Measurements from ENCODE around the gene POR. TPM values are rescaled to one million over a fixed set of nuclear protein-coding genes. Genes with fewer than 3 reads are reported as not detected.
A peak's percentile ranks its signal among the peaks of the same experiment; 100 is the strongest.

The POR gene
- total and polyA plus RNA-seq, 2 of the 13 experiments (the other 11 are each of a cell fraction or from before 2014, with no cell fraction given): 145 to 266 TPM

DNA sequence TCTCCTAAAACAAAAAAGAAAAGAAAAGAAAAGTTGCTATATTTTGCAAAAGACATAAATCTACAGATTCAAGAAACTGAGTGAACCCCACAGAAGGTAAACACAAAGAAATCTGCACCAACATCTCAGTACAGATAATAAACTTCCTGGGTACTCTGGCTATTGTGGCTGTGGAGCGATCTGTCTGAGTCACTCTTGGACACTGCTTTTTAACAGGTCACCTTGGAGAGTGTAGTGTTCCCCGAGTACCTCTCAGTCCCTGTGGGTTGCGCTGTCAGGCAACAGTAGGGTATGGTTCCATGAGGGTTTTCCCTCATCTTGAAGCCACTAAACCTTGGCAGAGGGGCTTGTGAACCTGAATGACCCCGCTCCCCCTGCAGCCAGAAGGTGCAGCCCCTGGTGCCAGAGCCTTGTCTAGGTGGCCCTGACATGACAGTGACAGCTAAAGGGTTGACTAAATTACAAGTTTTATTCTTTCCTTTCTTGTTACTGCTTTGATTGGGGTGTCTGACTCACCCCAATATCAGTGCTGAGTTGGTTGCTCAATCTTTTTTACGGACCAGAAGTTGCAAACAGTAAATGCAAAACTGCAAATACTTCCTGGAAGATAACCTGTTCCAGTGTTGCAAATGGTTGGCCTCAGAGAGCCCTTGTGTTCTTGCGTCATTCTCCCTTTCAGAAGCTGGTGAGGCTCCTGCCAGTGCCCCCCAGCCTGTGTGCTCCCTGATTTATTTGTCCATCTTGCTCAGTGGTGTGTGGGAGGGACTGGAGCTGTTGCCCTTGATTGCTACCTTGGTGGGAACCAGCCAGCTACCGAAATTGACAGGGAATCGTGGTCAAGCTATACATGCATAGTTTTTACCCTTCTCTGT, 30.6 kb downstream of the POR start (continued):
- TF ChIP-seq, protein P1, sequence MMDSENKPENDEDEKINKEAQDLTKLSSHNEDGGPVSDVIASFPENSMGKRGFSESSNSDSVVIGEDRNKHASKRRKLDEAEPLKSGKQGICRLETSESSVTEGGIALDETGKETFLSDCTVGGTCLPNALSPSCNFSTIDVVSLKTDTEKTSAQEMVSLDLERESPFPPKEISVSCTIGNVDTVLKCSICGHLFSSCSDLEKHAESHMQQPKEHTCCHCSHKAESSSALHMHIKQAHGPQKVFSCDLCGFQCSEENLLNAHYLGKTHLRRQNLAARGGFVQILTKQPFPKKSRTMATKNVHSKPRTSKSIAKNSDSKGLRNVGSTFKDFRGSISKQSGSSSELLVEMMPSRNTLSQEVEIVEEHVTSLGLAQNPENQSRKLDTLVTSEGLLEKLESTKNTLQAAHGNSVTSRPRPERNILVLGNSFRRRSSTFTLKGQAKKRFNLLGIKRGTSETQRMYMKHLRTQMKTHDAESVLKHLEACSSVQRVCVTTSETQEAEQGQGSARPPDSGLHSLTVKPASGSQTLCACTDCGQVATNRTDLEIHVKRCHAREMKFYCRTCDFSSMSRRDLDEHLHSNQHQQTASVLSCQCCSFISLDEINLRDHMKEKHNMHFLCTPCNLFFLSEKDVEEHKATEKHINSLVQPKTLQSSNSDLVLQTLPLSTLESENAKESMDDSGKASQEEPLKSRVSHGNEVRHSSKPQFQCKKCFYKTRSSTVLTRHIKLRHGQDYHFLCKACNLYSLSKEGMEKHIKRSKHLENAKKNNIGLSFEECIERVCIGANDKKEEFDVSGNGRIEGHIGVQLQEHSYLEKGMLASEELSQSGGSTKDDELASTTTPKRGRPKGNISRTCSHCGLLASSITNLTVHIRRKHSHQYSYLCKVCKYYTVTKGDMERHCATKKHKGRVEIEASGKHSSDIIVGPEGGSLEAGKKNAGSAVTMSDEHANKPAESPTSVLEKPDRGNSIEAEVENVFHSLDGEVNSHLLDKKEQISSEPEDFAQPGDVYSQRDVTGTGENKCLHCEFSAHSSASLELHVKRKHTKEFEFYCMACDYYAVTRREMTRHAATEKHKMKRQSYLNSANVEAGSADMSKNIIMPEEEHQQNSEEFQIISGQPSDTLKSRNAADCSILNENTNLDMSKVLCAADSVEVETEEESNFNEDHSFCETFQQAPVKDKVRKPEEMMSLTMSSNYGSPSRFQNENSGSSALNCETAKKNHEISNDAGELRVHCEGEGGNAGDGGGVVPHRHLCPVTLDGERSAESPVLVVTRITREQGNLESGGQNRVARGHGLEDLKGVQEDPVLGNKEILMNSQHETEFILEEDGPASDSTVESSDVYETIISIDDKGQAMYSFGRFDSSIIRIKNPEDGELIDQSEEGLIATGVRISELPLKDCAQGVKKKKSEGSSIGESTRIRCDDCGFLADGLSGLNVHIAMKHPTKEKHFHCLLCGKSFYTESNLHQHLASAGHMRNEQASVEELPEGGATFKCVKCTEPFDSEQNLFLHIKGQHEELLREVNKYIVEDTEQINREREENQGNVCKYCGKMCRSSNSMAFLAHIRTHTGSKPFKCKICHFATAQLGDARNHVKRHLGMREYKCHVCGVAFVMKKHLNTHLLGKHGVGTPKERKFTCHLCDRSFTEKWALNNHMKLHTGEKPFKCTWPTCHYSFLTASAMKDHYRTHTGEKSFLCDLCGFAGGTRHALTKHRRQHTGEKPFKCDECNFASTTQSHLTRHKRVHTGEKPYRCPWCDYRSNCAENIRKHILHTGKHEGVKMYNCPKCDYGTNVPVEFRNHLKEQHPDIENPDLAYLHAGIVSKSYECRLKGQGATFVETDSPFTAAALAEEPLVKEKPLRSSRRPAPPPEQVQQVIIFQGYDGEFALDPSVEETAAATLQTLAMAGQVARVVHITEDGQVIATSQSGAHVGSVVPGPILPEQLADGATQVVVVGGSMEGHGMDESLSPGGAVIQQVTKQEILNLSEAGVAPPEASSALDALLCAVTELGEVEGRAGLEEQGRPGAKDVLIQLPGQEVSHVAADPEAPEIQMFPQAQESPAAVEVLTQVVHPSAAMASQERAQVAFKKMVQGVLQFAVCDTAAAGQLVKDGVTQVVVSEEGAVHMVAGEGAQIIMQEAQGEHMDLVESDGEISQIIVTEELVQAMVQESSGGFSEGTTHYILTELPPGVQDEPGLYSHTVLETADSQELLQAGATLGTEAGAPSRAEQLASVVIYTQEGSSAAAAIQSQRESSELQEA (CRISPR knock-in tag; IDR thresholded peaks at IDR 0.05; ENCODE audit: not compliant biosample characterization): no peak
- TF ChIP-seq ZNF432 (CRISPR knock-in tag; IDR thresholded peaks at IDR 0.05; ENCODE audit: borderline replicate concordance) (no peak), MBD4 (IDR thresholded peaks at IDR 0.05; ENCODE audit: borderline replicate concordance, low read length) (no peak), HNF4A (CRISPR knock-in tag; IDR thresholded peaks at IDR 0.05) (peak; percentile 40; the same call in 1 of the 2 replicates), BCL6 (CRISPR knock-in tag; IDR thresholded peaks at IDR 0.05) (peak; percentile 54; the same call in 1 of the 2 replicates), ZNF788 (CRISPR knock-in tag; IDR thresholded peaks at IDR 0.05; ENCODE audit: borderline replicate concordance) (no peak), SMC3 (IDR thresholded peaks at IDR 0.05; ENCODE audit: low read length) (no peak; the same call in 1 of the 2 replicates), ZNF513 (CRISPR knock-in tag; conservative IDR thresholded peaks at IDR 0.05) (no peak), MIER2 (CRISPR knock-in tag; IDR thresholded peaks at IDR 0.05) (no peak)
- TF ChIP-seq, protein P2, sequence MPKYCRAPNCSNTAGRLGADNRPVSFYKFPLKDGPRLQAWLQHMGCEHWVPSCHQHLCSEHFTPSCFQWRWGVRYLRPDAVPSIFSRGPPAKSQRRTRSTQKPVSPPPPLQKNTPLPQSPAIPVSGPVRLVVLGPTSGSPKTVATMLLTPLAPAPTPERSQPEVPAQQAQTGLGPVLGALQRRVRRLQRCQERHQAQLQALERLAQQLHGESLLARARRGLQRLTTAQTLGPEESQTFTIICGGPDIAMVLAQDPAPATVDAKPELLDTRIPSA (CRISPR knock-in tag; IDR thresholded peaks at IDR 0.05; ENCODE audit: borderline replicate concordance): no peak
- TF ChIP-seq, protein P3, sequence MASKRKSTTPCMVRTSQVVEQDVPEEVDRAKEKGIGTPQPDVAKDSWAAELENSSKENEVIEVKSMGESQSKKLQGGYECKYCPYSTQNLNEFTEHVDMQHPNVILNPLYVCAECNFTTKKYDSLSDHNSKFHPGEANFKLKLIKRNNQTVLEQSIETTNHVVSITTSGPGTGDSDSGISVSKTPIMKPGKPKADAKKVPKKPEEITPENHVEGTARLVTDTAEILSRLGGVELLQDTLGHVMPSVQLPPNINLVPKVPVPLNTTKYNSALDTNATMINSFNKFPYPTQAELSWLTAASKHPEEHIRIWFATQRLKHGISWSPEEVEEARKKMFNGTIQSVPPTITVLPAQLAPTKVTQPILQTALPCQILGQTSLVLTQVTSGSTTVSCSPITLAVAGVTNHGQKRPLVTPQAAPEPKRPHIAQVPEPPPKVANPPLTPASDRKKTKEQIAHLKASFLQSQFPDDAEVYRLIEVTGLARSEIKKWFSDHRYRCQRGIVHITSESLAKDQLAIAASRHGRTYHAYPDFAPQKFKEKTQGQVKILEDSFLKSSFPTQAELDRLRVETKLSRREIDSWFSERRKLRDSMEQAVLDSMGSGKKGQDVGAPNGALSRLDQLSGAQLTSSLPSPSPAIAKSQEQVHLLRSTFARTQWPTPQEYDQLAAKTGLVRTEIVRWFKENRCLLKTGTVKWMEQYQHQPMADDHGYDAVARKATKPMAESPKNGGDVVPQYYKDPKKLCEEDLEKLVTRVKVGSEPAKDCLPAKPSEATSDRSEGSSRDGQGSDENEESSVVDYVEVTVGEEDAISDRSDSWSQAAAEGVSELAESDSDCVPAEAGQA (IDR thresholded peaks at IDR 0.05; ENCODE audit: low read depth): no peak
- TF ChIP-seq, protein P3 (CRISPR knock-in tag; IDR thresholded peaks at IDR 0.05; ENCODE audit: borderline replicate concordance): no peak
